ENCODE results near the gene DOK7.

Gene DOK7

GRCh38 chr4:3519468-3520264, 56.6 kb downstream of the DOK7 start:
- DNase-seq (ENCODE audit: low read depth in 1 of 2, low spot score in 1 of 2) = no peak

DNA sequence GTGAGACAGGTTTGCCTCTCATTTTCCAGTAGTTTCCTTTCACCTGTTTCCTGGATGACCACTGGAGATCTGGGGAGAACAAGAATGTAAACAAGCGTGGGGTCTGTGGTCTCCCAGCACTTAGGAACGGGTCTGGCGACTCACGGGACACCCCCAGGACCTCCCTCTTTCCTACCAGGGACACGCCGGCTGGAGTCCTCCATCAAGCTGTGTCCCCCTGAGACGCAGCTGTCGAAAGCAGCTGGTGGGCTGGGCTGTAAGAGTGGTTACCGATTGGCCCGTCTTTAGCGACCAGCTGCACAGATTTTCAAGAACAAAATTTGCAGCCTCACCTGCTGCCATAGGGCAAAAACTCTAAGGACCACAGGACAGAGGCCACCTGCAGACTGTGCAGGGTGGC, 57.2 kb downstream of the DOK7 start:
- no peak for DNase-seq (ENCODE audit: low read depth in 1 of 2, low spot score in 1 of 2)

DNA sequence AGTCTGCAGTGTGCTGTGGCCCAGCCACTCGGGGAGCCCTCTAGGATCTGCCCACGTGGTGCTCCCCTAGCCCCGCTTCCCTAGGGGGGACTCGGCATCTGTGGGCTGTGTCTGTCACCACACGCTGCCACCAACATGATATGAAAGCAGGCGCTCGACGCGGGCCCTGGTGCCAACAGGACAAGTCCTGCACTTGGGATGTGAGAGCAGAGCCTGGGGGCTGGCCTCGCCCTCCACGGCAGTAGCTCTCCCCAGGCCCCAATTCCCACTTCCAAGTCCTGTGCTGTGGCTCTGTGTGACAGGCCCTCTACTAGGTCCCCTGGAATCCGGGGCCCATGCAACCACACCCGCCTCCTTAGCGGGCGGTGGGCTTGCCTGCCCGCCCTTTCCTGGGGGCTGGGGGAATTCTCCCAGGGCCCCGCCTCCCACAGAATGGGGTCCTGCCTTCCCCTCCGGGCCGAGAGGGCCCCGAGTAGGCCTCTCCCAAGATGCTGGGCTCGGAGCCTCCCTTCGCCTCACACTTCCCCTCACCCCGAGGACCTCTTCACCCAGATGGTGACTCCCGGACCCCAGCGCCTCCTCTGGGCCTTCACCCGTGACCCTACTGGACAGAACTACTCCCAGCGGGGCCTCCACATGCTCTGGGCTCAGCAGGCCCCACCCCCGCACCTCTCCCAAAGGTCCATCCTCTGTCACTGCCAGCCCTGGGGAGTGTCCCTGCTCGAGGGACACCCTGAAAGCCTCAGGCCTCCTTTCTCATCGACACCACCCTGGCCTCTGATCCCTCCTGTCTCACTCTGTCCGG, 57.9 kb downstream of the DOK7 start:
- no peak for DNase-seq (ENCODE audit: low read depth in 1 of 2, low spot score in 1 of 2)

- no peak for DNase-seq (ENCODE audit: low read depth in 1 of 2, low spot score in 1 of 2)
These were observed 58.7 kb downstream of the DOK7 start for GRCh38 chr4:3521621-3522325.

GRCh38 chr4:3522326-3522640, 59.2 kb downstream of the DOK7 start:
- DNase-seq (ENCODE audit: low read depth in 1 of 2, low spot score in 1 of 2) = no peak

- no peak for DNase-seq (ENCODE audit: low read depth in 1 of 2, low spot score in 1 of 2)
These were observed 59.5 kb downstream of the DOK7 start for GRCh38 chr4:3522651-3523050.

DNA sequence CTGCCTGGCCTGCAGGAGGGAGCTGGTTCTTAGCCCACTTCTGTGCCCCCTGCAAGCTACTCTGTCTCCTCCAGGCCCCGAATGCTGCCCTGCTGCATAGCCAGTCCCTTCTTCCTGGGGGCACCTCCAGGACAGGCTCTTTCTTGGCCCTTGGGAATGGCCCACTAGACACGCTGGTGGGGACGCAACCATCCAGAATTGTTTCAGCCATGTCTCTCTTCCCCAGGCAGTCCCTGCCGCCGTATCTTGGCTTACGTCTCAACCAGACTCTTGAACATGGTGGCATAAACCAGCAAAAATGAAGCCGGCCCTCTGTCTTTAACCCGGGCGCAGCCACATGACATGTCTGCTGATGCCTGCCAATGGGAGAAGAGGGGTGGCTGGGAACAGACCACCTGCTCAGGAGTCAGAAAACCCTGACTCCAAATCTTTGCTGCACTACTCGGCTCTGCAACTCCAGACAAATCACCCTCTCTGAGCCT, 60.1 kb downstream of the DOK7 start:
- DNase-seq (ENCODE audit: low read depth in 1 of 2, low spot score in 1 of 2) = no peak

GRCh38 chr4:3523628-3524221, 60.6 kb downstream of the DOK7 start:
- no peak for DNase-seq (ENCODE audit: low read depth in 1 of 2, low spot score in 1 of 2)

- no peak for DNase-seq (ENCODE audit: low read depth in 1 of 2, low spot score in 1 of 2)
These were observed 61.2 kb downstream of the DOK7 start for GRCh38 chr4:3524349-3524748.

DNA sequence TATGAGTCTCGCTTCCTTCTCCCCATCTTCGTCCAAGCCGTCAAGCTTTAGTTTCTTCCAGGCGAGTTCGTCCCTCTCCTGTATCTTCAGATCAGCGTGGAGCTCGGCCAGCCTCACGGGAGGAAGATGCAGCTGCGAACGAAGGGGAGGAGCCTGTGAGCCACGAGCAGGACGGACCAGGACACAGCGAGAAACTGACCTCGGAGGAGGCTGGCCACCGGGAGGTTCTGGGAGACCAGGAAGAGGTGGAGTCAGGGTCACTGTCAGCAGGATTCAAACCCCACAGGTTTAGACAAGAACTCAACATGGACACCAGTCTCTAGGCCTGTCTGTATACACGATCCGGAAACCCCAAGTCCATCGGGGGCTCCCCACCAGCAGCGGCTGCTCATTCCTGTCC, 61.8 kb downstream of the DOK7 start:
- DNase-seq (ENCODE audit: low read depth in 1 of 2, low spot score in 1 of 2) = no peak

- no peak for DNase-seq (ENCODE audit: low read depth in 1 of 2, low spot score in 1 of 2)
These were observed 62.7 kb downstream of the DOK7 start for GRCh38 chr4:3525532-3526430.

DNA sequence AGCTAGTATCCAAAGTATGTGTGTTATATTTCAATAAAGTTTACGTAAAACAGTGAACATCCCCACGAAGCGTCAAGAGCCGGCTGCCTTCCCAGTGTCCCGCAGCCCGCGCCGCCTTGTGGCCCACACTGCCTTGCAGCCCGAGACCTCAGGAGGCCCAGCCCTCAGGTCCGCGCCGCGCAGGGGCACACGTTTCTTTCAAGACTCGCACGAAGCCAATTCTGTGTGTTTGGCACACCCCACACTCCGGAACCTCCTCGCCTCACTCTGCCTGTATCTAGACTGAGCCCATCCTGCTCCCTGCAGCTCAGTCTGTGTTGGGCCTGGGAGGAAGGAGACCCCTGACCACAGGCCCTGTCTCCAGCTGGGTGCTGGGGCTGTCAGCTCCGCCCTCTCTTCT, 63.4 kb downstream of the DOK7 start:
- no peak for DNase-seq (ENCODE audit: low read depth in 1 of 2, low spot score in 1 of 2)

DNA sequence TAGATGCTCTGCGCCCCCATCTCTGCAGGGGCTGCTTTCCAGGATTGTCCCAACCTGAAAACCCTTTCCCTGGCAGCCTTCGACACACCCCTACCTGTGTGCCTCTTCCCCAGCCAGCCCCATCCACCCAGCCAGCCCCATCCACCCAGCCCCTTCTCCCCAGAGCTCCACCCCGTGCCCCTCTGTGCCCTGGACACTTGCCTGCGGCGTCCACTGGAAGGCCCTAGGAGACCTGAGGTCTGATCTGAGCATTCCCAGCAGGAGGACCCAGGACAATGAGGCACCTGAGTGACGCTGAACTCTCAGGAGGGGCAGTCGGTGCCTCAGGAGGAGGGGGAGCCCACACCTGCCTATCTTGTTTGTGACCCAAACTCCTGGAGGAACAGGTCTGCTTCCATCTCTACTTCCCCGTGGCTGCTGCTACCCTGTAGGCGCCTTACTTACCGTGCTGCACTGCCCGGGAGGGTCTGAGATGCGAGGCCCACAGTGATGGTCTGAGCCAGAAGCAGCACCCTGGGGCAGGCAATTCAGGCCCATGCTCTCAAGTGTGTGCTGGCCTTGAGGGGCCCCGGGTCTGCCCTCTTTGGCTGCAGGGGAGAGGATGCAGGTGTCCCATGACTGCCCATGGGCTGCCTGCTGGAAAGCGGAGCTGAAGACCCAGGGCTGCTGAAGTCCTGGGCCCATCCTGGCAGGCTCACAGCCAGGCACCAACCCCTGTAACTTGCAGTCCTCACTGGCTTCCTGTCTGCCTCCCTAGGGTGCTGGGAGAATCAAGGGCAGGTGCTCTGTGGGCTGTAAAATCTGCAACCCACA, 64.2 kb downstream of the DOK7 start:
- DNase-seq (ENCODE audit: low read depth in 1 of 2, low spot score in 1 of 2) = no peak

GRCh38 chr4:3527914-3528876, 65.1 kb downstream of the DOK7 start:
- no peak for DNase-seq (ENCODE audit: low read depth in 1 of 2, low spot score in 1 of 2)

GRCh38 chr4:3529363-3529762, 66.3 kb downstream of the DOK7 start:
- no peak for DNase-seq (ENCODE audit: low read depth in 1 of 2, low spot score in 1 of 2)

DNA sequence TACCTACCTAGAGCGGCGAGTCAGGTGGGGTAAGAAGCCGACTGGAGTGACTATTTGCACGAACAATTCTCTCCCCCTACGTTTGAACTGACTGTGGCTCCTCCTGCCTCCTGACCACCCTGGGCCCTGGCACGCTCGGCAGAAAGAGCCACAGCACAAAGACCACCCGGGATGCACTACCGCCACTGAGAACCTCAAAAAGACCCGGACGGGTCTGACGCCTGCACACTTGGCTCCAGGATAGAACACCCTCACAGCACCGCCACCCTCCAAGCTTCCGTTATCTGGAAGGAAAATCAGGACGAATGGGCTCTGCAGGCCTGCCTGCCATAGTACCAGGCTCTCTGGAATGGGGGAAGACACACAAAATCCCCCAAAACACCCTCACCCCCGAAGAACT, 66.9 kb downstream of the DOK7 start:
- no peak for DNase-seq (ENCODE audit: low read depth in 1 of 2, low spot score in 1 of 2)

DNA sequence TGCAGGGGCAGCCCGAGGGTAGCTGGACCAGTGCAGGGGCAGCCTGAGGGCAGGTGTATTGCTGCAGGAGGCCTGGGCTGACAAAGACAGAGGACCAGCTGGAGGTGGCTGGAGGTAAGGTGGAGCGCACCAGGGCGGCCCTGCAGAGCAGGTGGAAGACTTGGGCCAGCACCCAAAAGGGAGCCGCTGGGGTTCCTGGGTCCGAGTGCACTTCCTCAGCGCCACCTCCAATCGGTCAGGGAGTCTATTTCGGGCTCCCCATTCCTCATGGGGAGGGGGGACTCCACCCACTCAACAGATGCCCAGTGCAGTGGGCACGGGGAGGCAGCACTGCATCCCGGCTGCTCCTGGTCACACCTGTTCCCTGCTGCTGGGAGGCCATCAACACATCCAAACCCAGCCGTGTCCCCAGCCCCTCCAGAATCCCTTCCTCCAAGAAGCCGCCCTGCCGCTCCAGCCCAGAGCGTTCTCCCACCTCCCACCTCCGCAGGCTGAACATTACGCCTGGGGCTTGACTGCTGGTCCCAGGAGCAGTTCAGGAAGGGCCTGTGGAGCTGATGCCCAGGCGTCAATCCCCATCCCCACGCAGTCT, 67.7 kb downstream of the DOK7 start:
- DNase-seq (ENCODE audit: low read depth in 1 of 2, low spot score in 1 of 2) = no peak

DNA sequence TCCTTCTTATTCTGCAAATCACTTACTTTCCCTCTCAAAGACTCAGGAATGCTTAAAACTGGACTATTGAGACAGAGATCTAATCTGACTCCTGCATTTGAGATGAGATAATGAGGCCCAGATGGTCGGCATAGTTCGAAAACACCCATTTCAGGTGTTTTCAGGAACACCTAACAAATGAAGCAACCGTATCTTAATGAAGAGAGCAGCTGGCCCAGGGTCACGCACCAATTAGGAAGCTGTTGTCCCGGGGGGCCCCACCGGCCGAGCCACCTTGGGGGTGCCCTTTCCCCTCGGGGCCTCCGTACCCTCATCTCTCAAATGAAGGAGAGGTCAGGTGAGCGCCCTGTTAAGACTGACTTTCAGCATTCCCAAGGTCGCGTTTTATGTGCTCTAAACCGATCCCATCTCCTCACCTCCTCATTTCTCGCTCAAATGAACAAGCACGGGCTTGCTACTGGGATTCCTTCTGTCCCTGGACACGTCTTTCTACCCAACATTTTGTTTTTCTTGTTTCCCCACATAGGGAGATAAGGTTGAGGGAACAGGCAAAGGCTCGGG, 68.3 kb downstream of the DOK7 start:
- no peak for DNase-seq (ENCODE audit: low read depth in 1 of 2, low spot score in 1 of 2)
